Activated CD8-positive, alpha-beta T cell treated with anti-CD3 and anti-CD28 coated beads, Interleukin-2, amount 10 ng/mL, durations not matched to agents 7 days and 5 days (primary cell): ENCODE data around the gene IFT88. TPM values are rescaled to one million over a fixed set of nuclear protein-coding genes. Genes with fewer than 3 reads are reported as not detected.
A peak's percentile ranks its signal among the peaks of the same experiment; 100 is the strongest.

Experiments
- ATAC-seq: fragments of 150-1000 bp; cut with Tn5 transposase; one replicate; pipeline ENCODE4 v1.10.0; 2021; ENCODE audit warnings: moderate library complexity
- CTCF ChIA-PET: fragments of 350-600 bp; sonication (Branson Sonifier 250); formaldehyde crosslinking; loops from one replicate; lab custom pipeline; 2021; ENCODE audit warnings: antibody characterized with exemption; lab: Charles Lee
- POLR2A ChIA-PET: fragments of 350-600 bp; sonication (Branson Sonifier 250); formaldehyde crosslinking; loops from one replicate; lab custom pipeline; 2021; ENCODE audit warnings: antibody characterized with exemption; lab: Charles Lee
- DNase-seq: peaks from one replicate; pipeline ENCODE4 v3.0.0-alpha.2; 2020
- H3K27ac Mint-ChIP-seq: one replicate; pipeline ENCODE4 v1.8.0; 2021; ENCODE audit warnings: mild to moderate bottlenecking, mixed read lengths
- H3K27me3 Mint-ChIP-seq: one replicate; pipeline ENCODE4 v1.8.0; 2021; ENCODE audit warnings: low read depth, mixed read lengths
- H3K36me3 Mint-ChIP-seq: one replicate; pipeline ENCODE4 v1.8.0; 2021; ENCODE audit warnings: low read depth, mixed read lengths
- H3K4me1 Mint-ChIP-seq: one replicate; pipeline ENCODE4 v1.8.0; 2021; ENCODE audit warnings: low read depth, mixed read lengths
- H3K4me3 Mint-ChIP-seq: one replicate; pipeline ENCODE4 v1.8.0; 2021; ENCODE audit warnings: mild to moderate bottlenecking, mixed read lengths
- H3K9me3 Mint-ChIP-seq: one replicate; pipeline ENCODE4 v1.8.0; 2022; ENCODE audit warnings: mixed read lengths; ENCODE audit not compliant: insufficient read depth
- total RNA-seq, 2 experiments: library from RNA; stranded (reverse); gene quantifications; one replicate each; pipeline ENCODE4 v1.2.3, GENCODE V29; 2021

The IFT88 gene
- total RNA-seq, 2 experiments from 2014 or later = 6.6 to 7.5 TPM

DNA sequence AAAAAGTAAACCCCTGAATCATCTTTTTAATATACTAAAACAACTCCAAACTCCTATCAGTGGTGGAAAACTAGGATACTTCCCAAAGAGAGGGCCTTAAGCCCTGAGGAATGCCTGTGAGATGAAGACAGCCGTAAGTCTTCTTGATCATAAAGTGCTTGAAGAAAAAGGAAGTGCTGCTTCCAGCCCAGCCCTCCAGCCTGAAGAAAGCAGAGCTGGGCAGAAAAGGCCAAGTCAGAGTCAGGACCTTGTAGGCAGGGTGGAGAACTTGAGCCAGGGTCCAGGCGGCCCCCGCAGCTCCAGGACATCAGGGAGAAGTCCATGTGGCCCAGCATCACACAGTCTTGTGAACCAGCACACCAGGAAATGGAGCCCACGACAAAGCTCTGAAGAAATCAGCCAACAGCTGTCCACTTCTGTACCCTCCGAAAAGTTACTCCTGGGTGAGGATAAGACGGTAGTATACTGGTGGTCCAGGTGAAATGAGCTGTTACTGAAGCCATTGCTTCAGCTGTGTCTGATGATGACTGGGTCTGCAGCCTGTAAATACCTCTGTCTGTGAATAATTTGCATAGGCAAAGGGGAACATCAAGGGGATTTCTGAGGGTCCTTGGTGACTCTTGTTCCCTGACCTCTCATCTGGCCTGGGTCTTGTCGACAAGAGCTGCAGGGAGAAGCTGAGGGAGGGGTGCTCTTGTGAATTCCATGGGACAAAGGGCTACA lies 22.6 kb upstream of the IFT88 start:
- Mint-ChIP-seq H3K4me3 (no peak overlapping the region), H3K27ac (no peak overlapping the region), H3K4me1 (peaks cover 7% of the 10 kb centered on the region), H3K27me3 (peaks cover 3% of the 10 kb centered on the region), H3K36me3 (no peaks in the 10 kb centered on the region), H3K9me3 (no peaks in the 10 kb centered on the region)
- ChIA-PET CTCF (interaction anchor here (1.3 kb wide), 1 partner anchor 49 kb away, joined by 4 read pairs; no protein-coding TSS in a partner anchor), POLR2A (no interaction called here)
- ATAC-seq (no peak), DNase-seq (no peak)

DNA sequence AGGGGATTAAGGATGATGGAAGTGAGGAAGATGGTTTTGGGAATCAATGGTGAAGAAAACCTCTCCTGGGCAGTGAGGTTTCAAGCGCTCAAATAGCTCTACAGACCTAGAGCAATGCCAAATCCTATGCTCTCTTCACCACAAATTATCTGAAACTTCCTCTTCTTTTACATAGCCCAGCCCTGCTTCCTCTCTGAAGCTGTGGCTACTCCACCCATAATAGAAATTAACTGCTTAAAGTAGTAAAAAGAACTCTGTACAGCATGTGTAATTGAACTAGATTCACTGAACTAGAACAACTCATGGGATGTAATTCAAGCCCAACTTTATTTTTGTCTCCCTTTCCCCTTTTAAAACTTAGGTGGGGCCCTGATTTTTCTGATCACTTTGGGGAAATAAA lies 20.4 kb upstream of the IFT88 start:
- DNase-seq = no peak
- H3K4me3 Mint-ChIP-seq = no peak overlapping the region
- peaks cover 7% of the 10 kb centered on the region for H3K4me1 Mint-ChIP-seq
- peaks cover 3% of the 10 kb centered on the region for H3K27me3 Mint-ChIP-seq
- H3K36me3 Mint-ChIP-seq = no peaks in the 10 kb centered on the region
- no peak for ATAC-seq
- POLR2A ChIA-PET = no interaction called here
- no peak overlapping the region for H3K27ac Mint-ChIP-seq
- H3K9me3 Mint-ChIP-seq = no peaks in the 10 kb centered on the region
- CTCF ChIA-PET = no interaction called here

DNA sequence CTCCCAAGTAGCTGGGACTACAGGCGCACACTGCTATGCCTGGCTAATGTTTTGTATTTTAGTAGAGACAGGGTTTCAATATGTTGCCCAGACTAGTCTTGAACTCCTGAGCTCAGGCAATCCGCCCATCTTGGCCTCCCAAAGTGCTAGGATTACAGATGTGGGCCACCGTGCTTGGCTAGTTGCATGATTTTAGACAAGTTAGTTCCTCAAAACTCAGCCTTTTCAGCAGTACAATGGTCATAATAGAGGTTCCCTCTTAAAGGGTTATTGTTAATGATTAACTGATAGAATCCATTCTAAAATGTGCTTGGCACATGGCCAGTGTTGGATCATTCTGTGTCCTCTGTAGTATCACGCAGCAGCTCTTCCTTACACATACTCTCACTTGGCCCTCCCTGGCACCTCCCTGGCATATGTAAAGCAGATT lies 19.5 kb upstream of the IFT88 start:
- Mint-ChIP-seq H3K4me1 (peaks cover 7% of the 10 kb centered on the region), H3K9me3 (no peaks in the 10 kb centered on the region), H3K36me3 (no peaks in the 10 kb centered on the region), H3K27ac (no peak overlapping the region), H3K4me3 (no peak overlapping the region), H3K27me3 (peaks cover 3% of the 10 kb centered on the region)
- no peak for ATAC-seq
- ChIA-PET POLR2A (no interaction called here), CTCF (no interaction called here)
- DNase-seq = no peak

DNA sequence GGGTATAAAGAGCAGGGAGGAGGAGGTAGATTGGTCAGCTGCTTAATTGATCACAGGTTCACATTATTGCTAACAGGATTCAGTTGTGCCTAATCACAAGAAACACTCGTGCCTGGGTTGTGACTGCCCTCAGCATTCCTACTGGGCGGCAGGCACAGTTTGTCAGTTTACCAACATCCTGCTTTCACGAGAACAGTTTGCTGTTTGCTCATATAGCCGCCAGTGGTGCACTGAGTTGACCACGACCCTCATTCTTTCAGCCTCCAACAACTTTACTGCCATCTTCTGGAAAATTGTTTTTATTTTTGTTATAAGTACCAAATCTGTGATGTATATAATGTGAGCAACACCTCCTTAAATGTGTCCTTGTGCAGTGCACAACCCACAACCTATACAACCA lies 16.2 kb upstream of the IFT88 start:
- no peaks in the 10 kb centered on the region for H3K9me3 Mint-ChIP-seq
- ChIA-PET CTCF (interaction anchor here (0.6 to 1.4 kb wide), 2 partner anchors 57 to 531 kb away, joined by 3 to 5 read pairs; no protein-coding TSS in a partner anchor), POLR2A (no interaction called here)
- ATAC-seq (no peak), DNase-seq (no peak)
- peaks cover 3% of the 10 kb centered on the region for H3K27me3 Mint-ChIP-seq
- H3K36me3 Mint-ChIP-seq = no peaks in the 10 kb centered on the region
- H3K4me1 Mint-ChIP-seq = peaks cover 7% of the 10 kb centered on the region
- H3K27ac Mint-ChIP-seq = no peak overlapping the region
- no peak overlapping the region for H3K4me3 Mint-ChIP-seq

DNA sequence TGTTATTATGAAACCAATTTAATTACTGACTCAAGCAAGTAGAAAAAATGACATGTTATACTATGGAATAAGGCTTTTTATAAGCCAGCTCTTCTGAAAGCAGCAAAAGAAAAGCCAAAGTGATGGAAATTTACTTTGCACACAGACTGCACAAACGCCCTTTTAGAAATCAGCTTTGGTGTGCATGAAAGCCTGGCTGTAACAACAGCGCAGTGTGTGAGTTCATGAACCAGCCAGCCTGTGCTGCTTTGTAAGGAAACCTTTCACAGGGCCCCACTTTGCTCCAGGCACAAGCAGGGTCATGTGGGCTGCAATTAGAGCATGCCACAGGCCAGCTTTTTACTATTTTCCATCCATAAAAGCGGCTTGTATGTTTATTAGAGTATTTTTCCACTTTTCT lies 13.6 kb upstream of the IFT88 start:
- Mint-ChIP-seq H3K4me3 (no peak overlapping the region), H3K4me1 (no peaks in the 10 kb centered on the region), H3K9me3 (no peaks in the 10 kb centered on the region), H3K36me3 (no peaks in the 10 kb centered on the region), H3K27me3 (no peaks in the 10 kb centered on the region), H3K27ac (no peak overlapping the region)
- POLR2A ChIA-PET = no interaction called here
- CTCF ChIA-PET = interaction anchor here (1.0 to 1.3 kb wide), 2 partner anchors 275 to 356 kb away, joined by 3 read pairs; no protein-coding TSS in a partner anchor
- DNase-seq = no peak
- ATAC-seq = no peak

DNA sequence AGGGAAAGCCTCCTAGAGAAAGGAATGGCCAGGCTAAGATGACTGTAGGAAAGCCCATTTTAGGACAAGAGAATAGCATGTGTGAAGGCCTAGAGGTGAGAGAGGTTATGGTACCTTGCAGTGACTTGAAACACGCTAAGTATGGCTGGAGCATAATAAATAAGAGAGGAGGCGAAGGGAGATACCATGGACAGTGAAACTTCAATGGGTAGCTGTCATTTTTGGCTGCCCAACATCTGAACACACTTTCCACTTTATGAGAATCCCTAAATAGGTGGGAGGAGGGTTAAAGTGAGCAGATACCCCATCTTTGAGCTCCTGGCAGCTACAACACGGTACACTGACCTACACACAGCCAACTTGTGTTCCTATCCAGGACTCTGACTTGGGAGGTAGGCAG lies 8.0 kb upstream of the IFT88 start:
- Mint-ChIP-seq H3K4me3 (no peak overlapping the region), H3K36me3 (no peaks in the 10 kb centered on the region), H3K4me1 (no peaks in the 10 kb centered on the region), H3K9me3 (no peaks in the 10 kb centered on the region), H3K27me3 (peaks cover 4% of the 10 kb centered on the region), H3K27ac (no peak overlapping the region)
- CTCF ChIA-PET = no interaction called here
- no peak for ATAC-seq
- POLR2A ChIA-PET = no interaction called here
- no peak for DNase-seq

DNA sequence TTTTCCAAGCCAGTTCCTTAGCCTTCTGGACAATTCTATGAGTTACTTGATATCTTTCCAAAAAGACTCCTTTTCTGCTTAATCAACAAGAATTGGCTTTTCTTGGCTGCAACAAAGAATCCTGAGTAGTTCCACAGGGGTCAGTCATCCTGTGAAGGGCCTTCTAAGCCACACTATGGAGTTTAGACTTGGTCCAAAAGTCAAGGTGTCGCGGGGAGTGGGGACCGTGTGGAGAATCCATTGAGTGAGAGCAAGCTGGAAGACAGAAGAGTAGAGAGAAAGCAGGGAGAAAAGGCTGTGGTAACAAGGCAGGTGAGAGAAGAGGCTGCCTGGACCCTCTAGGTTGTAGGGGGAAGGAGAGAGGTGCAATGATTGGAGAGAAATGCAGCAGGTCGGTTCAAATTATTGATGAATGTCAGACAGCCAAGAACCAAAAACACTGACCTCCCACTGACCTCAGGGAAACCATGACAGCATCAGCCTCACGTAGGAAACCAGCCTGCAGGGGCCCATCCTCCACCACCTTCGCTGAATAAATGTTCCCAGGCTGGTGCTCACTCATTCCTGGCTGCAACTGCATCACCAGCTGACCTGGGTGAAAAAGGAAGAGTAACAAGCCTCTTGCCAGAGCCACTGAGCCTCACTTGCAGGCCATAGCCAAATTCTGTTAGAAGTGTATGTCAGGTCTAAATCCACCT lies 7.1 kb upstream of the IFT88 start:
- no peaks in the 10 kb centered on the region for H3K4me1 Mint-ChIP-seq
- peaks cover 8% of the 10 kb centered on the region for H3K9me3 Mint-ChIP-seq
- no peak overlapping the region for H3K4me3 Mint-ChIP-seq
- H3K36me3 Mint-ChIP-seq = peaks cover 2% of the 10 kb centered on the region
- ChIA-PET CTCF (no interaction called here), POLR2A (no interaction called here)
- peaks cover 4% of the 10 kb centered on the region for H3K27me3 Mint-ChIP-seq
- ATAC-seq (no peak), DNase-seq (no peak)
- H3K27ac Mint-ChIP-seq = no peak overlapping the region

DNA sequence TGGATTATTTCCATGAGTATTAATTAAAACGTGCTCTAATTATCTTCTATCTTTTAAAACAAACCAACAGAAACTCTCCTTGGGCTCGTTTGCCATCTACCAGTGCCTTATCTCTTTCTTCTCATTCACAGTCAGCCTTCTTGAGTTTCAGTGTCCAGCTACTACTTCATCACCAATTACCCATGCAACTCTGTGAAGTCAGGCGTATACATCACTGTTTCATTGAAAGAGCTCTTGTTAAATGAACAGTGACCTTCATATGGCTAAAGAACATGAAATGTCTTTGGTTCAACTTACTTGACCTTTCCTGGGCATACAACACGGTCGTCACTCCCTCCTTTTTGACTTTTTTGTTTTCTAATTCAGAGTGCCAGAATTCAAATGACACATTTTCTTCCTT lies 5.2 kb upstream of the IFT88 start:
- ATAC-seq = no peak
- ChIA-PET POLR2A (no interaction called here), CTCF (no interaction called here)
- Mint-ChIP-seq H3K27me3 (peaks cover 4% of the 10 kb centered on the region), H3K27ac (no peak overlapping the region), H3K9me3 (peaks cover 15% of the 10 kb centered on the region), H3K4me3 (no peak overlapping the region), H3K4me1 (peaks cover 5% of the 10 kb centered on the region), H3K36me3 (peaks cover 8% of the 10 kb centered on the region)
- no peak for DNase-seq

DNA sequence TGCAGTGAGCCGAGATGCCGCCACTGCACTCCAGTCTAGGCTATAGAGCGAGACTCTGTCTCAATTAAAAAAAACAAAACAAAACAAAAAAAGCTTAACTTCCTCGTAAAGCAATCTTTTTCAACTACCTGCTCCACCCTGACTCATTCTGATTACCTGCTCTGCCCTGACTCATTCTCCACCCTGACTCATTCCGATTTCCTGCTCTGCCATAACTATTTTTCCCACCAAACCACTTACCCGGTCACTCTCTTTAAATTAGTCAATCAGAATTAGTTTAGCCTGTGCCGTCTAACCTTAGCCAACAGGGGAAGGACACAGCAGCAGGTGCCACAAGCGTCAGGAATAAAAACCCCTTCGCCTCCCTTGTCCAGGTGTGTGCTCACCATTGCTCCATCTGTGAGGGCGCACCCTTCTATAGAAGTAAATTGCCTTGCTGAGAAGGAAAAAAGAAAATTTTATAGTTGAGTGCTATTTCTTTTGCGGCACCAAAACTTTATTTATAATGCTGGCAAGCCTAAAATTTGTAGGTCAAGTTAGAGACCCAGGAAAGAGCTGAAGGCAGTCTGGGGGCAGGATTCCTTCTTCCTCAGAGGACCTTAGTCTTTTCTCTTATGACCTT lies 1.7 kb upstream of the IFT88 start:
- Mint-ChIP-seq H3K36me3 (peaks cover 8% of the 10 kb centered on the region), H3K27me3 (peaks cover 4% of the 10 kb centered on the region), H3K4me1 (peaks cover 16% of the 10 kb centered on the region), H3K9me3 (peaks cover 15% of the 10 kb centered on the region), H3K27ac (no peak overlapping the region), H3K4me3 (peak overlapping the region; percentile 16)
- ATAC-seq = no peak
- ChIA-PET CTCF (no interaction called here), POLR2A (no interaction called here)
- DNase-seq = no peak

DNA sequence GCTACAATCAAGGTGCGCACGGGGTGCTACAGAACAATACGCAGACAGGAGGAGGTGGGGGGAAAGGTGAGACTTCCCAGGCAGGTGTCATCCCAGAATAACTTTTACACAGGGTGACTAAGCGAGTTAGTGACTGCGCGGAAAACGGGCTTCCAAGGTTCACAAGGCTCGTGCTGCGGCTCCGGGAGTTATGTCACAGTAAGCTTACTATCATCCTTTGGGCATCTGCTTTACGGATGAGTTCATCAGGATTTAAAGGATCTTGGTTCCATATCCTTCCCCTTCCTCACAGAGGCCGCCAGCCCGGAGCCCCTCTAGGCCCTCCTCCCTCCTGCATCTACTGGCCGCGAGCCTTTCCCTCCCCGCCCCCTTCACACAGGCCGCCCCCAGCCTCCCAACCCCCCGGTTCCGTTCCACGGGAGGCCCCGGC lies 474 bp upstream of the IFT88 start:
- Mint-ChIP-seq H3K4me3 (peak overlapping the region; percentile 89), H3K27me3 (peaks cover 4% of the 10 kb centered on the region), H3K27ac (peak overlapping the region; percentile 88), H3K9me3 (peaks cover 15% of the 10 kb centered on the region), H3K36me3 (peaks cover 10% of the 10 kb centered on the region), H3K4me1 (peaks cover 16% of the 10 kb centered on the region)
- DNase-seq (no peak), ATAC-seq (no peak)
- ChIA-PET CTCF (no interaction called here), POLR2A (interaction anchor here (2.6 kb wide), 1 partner anchor 207 kb away, joined by 8 read pairs; the partner anchor contains the start of gene EEF1AKMT1)

DNA sequence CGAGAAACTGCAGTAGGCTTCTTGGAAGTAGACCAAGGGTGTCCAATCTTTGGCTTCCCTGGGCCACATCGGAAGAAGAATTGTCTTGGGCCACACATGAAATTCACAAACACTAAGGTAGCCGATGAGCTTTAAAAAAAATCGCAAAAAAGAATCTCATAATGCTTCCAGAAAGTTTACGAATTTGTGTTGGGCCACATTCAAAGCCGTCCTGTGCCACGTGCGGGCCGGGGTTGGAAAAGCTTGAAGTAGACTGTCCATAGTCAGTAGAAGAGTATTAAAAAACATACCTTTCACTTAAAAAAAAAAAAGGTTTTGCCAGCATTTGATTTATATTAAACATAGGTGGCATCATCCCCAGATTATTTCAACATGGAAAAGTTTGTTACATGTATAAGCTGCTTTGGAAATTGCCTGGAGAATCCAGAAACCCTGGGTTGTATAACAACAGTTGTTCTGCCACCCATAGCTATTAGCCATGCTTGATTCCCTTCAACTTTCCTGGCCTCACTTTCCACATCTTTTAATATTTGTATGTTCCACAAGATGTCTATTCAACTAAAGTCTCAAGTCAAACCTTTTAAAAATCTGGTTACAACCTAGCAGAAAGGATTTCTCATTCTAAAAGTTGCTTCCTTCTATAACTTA lies 1.0 kb downstream of the IFT88 start:
- Mint-ChIP-seq H3K27ac (peak overlapping the region; percentile 88), H3K4me3 (peak overlapping the region; percentile 89), H3K4me1 (peaks cover 16% of the 10 kb centered on the region), H3K36me3 (peaks cover 10% of the 10 kb centered on the region), H3K9me3 (peaks cover 15% of the 10 kb centered on the region), H3K27me3 (no peaks in the 10 kb centered on the region)
- ChIA-PET CTCF (interaction anchor here (0.6 to 1.1 kb wide), 3 partner anchors 183 to 371 kb away, joined by 3 to 4 read pairs (median 3); no protein-coding TSS in a partner anchor), POLR2A (interaction anchor here (2.6 kb wide), 1 partner anchor 206 kb away, joined by 8 read pairs; the partner anchor contains the start of gene EEF1AKMT1)
- DNase-seq (no peak), ATAC-seq (no peak)
